Osteoblast (primary cell): ENCODE results near the gene TALDO1. TPM values are rescaled to one million over a fixed set of nuclear protein-coding genes. Genes with fewer than 3 reads are reported as not detected.
A peak's percentile ranks its signal among the peaks of the same experiment; 100 is the strongest.

ENCODE experiments used
- DNase-seq: peaks from one replicate; pipeline ENCODE4 v3.0.0; 2011; ENCODE audit warnings: low spot score, mixed read lengths; ENCODE audit not compliant: insufficient read length; ENCODE audit errors: missing footprints
- H2AFZ ChIP-seq: 2 replicates; pipeline ENCODE4 v1.6.0; 2011; ENCODE audit warnings: mild to moderate bottlenecking, low read length
- H3K27ac ChIP-seq: 2 replicates; pipeline ENCODE4 v1.5.1; 2011; ENCODE audit warnings: mild to moderate bottlenecking, low read depth, low read length, moderate library complexity
- H3K27me3 ChIP-seq: 2 replicates; pipeline ENCODE4 v1.6.0; 2012; ENCODE audit warnings: mild to moderate bottlenecking, control low read depth, inconsistent platforms, low read length, moderate library complexity; ENCODE audit not compliant: insufficient read depth
- H3K36me3 ChIP-seq: 2 replicates; pipeline ENCODE4 v1.5.1; 2011; ENCODE audit warnings: mild to moderate bottlenecking, low read length, control low read depth, moderate library complexity; ENCODE audit not compliant: insufficient read depth
- H3K4me1 ChIP-seq: 2 replicates; pipeline ENCODE4 v1.5.1; 2011; ENCODE audit warnings: mild to moderate bottlenecking, low read length, control low read depth, moderate library complexity; ENCODE audit not compliant: insufficient read depth
- H3K4me2 ChIP-seq: 2 replicates; pipeline ENCODE4 v1.6.0; 2011; ENCODE audit warnings: mild to moderate bottlenecking, low read length; ENCODE audit not compliant: insufficient read depth
- H3K4me3 ChIP-seq: fragments of 200-600 bp; sonication (generic); 3 replicates; pipeline ENCODE4 v1.5.1; 2012; ENCODE audit warnings: mild to moderate bottlenecking, low read length, inconsistent platforms; ENCODE audit not compliant: insufficient read depth
- H3K79me2 ChIP-seq: 2 replicates; pipeline ENCODE4 v1.6.0; 2012; ENCODE audit warnings: mild to moderate bottlenecking, low read length, control low read depth, inconsistent platforms; ENCODE audit not compliant: insufficient read depth
- H3K9me3 ChIP-seq: 2 replicates; pipeline ENCODE4 v1.5.1; 2011; ENCODE audit warnings: low read depth, low read length, control low read depth
- H4K20me1 ChIP-seq: 2 replicates; pipeline ENCODE4 v1.6.0; 2012; ENCODE audit warnings: mild to moderate bottlenecking, low read length, control low read depth; ENCODE audit not compliant: insufficient read depth
- CTCF ChIP-seq: IDR thresholded peaks from 2 replicates; pipeline ENCODE4 v1.5.1; 2011; ENCODE audit warnings: mild to moderate bottlenecking, low read depth, low read length, moderate library complexity; ENCODE audit errors: extremely low read depth
- total RNA-seq: library from RNA; depleted of rRNA; stranded (reverse); fragments of >200 nt; gene quantifications from 2 replicates; pipeline ENCODE4 v1.2.3, GENCODE V29; 2012

Gene TALDO1
- total RNA-seq, 1 donor, result 204 TPM

GRCh38 chr11:720017-720641, 27.1 kb upstream of the TALDO1 start:
- no peak for TF ChIP-seq CTCF
- no peak overlapping the region for H2AFZ ChIP-seq
- no peaks in the 10 kb centered on the region for H3K4me1 ChIP-seq
- no peaks in the 10 kb centered on the region for H3K36me3 ChIP-seq
- no peaks in the 10 kb centered on the region for H3K9me3 ChIP-seq
- H3K79me2 ChIP-seq, result no peaks in the 10 kb centered on the region
- DNase-seq, result peak; percentile 68
- H3K27me3 ChIP-seq, result peaks cover 6% of the 10 kb centered on the region
- H4K20me1 ChIP-seq, result no peaks in the 10 kb centered on the region
- H3K27ac ChIP-seq, result no peak overlapping the region
- no peak overlapping the region for H3K4me3 ChIP-seq
- no peak overlapping the region for H3K4me2 ChIP-seq

DNA sequence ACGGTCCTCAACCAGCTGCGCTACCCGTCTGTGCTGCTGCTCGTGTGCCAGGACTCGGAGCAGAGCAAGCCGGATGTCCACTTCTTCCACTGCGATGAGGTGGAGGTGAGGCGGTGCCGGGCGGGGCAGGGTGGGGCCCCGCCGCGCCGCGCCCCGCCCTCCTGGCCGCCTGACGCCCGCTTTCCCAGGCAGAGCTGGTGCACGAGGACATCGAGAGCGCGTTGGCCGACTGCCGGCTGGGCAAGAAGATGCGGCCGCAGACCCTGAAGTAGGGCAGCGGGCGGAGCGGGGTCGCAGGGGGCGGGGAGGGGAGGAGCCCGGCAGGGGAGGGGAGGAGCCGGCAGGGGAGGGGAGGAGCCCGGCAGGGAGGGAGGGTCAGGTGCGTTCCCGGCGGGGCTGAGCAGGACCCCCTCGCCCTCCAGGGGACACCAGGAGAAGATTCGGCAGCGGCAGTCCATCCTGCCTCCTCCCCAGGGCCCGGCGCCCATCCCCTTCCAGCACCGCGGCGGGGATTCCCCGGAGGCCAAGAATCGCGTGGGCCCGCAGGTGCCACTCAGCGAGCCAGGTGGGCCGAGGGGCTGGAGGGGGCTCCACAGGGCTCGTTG, 26.5 kb upstream of the TALDO1 start:
- DNase-seq, result peak; percentile 71
- Histone ChIP-seq H3K36me3 (no peaks in the 10 kb centered on the region), H3K4me1 (no peaks in the 10 kb centered on the region), H3K4me2 (no peak overlapping the region), H3K79me2 (no peaks in the 10 kb centered on the region), H3K27me3 (peaks cover 6% of the 10 kb centered on the region), H3K4me3 (no peak overlapping the region), H3K9me3 (no peaks in the 10 kb centered on the region), H3K27ac (no peak overlapping the region), H2AFZ (no peak overlapping the region), H4K20me1 (no peaks in the 10 kb centered on the region)
- TF ChIP-seq CTCF, result no peak

GRCh38 chr11:721247-721740, 26.0 kb upstream of the TALDO1 start:
- peak; percentile 79 for DNase-seq
- Histone ChIP-seq H3K4me1 (no peaks in the 10 kb centered on the region), H3K36me3 (no peaks in the 10 kb centered on the region), H3K27ac (no peak overlapping the region), H3K4me3 (no peak overlapping the region), H2AFZ (no peak overlapping the region), H3K79me2 (no peaks in the 10 kb centered on the region), H3K9me3 (no peaks in the 10 kb centered on the region), H4K20me1 (no peaks in the 10 kb centered on the region), H3K27me3 (peaks cover 6% of the 10 kb centered on the region), H3K4me2 (no peak overlapping the region)
- TF ChIP-seq CTCF, result no peak

DNA sequence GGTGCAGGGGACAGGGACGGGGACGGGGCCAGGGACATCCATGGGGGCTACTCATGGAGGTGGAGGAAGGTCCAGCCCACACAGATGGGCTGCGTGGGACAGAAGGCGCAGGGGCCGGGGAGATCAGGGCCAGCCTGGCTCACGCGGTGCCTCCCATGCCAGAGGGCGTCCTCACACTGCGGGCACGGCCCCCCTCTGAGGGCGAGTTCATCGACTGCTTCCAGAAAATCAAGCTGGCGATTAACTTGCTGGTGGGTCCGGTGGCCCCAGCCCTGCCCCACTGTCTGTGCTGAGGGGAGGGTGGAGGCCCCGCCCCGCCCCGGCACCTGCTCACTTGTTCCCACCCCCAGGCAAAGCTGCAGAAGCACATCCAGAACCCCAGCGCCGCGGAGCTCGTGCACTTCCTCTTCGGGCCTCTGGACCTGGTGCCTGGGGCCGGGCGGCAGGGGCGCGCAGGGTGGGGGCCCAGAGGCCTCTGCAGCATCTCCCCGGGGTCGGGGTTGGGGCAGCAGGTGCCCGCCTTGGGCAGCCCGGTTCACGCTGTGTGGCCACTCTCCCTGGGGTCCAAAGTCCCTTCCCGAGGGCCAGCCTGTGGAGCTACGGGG, 25.4 kb upstream of the TALDO1 start:
- no peaks in the 10 kb centered on the region for H3K36me3 ChIP-seq
- no peaks in the 10 kb centered on the region for H3K79me2 ChIP-seq
- peak; percentile 69 for DNase-seq
- H3K27me3 ChIP-seq, result peaks cover 6% of the 10 kb centered on the region
- no peaks in the 10 kb centered on the region for H4K20me1 ChIP-seq
- H3K4me3 ChIP-seq, result no peak overlapping the region
- H2AFZ ChIP-seq, result no peak overlapping the region
- no peaks in the 10 kb centered on the region for H3K4me1 ChIP-seq
- TF ChIP-seq CTCF, result no peak
- no peak overlapping the region for H3K4me2 ChIP-seq
- H3K9me3 ChIP-seq, result no peaks in the 10 kb centered on the region
- H3K27ac ChIP-seq, result no peak overlapping the region
